SK-MEL-5 (cell line): ENCODE data around the gene RFNG. TPM values are rescaled to one million over a fixed set of nuclear protein-coding genes. Genes with fewer than 3 reads are reported as not detected.

ENCODE experiments used
- DNase-seq: peaks from one replicate; pipeline ENCODE4 v3.0.0-alpha.2; 2016; ENCODE audit warnings: low read depth, low spot score
- in situ Hi-C: cut with HindIII; loops from 2 replicates; pipeline ENCODE4 v1.10.0; 2016; ENCODE audit warnings: low sequenced_read_pairs, high pct_unique_total_duplicates, low pct_unique_long_range_greater_than_20kb
- total RNA-seq: library from RNA; depleted of rRNA; stranded (reverse); fragments of >200 nt; shearing (Covaris generic); gene quantifications from 2 replicates; pipeline ENCODE4 v1.2.3, GENCODE V29; 2014

RFNG gene
- total RNA-seq, 1 experiment from 2014 or later = 29.3 TPM

DNA sequence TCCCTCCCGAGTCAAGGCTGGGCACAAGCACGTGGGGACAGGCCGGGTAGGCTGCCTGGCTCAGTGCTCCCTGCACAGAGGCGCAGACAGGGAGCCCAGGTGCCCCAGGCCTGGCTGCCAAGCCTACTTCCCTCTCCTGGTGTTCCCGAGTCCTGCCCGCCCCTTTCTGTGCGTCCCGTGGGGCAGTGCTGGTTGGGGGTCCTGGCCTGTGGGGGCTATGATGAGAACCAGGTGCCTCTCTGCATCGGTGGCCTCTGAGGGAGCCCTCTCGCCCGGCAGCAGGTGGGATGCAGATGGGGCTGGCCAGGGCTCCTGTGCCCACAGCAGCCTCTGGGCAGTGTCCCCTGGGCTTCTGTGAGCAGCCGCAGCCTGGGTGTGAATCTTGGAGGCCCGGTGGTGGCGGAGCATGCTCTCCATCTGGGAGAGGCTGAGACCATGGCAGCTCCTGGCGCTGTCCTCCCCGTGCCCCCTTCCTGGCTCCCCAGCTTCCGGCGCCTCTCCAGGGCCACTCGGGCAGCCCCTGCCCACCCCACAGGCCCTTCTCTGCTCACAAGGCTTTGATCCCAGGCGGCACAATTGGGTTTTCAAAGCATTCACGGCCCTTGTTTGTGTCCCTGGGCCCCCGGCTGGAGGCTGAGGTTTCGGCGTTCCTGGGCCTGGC is 36.2 kb downstream of the RFNG start:
- DNase-seq = no peak
- in situ Hi-C loops = no loop called here

DNA sequence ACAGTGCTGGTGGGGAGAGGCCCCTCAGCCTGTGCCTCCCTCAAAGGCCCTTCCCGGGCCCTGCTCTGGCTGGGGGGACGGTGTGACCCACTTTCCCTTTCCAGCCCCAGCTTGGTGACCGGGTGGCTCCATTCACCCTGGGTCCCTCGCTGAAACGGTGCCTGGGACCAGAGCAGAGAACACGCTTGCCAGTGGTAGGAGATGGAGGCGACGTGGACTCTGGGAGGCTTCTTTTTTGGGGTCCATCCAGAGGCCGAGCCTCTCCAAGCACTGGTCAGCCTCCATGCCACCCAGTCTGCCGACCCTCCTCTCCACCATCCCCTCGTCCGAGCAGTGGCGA is 36.7 kb downstream of the RFNG start:
- DNase-seq = no peak
- in situ Hi-C loops = no loop called here

DNA sequence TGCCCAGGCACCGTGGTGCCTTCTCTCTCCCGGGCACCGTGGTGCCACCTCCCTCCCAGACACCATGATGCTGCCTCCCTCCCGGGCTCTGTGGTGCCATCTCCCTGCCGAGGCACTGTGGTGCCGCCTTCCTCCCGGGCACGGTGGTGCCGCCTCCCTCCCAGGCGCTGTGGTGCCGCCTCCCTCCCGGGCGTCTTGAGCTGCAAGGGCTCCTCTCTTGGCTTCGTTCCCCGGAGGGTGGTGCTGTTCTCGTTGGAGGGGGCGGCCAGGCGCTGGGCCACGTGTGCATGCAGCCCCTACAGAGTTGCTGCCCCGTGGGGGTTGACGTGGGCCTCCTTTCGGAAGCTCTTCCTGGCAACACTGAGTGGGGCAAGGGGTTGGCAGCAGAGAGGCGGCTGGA is 37.2 kb downstream of the RFNG start:
- no peak for DNase-seq
- in situ Hi-C loops = no loop called here

DNA sequence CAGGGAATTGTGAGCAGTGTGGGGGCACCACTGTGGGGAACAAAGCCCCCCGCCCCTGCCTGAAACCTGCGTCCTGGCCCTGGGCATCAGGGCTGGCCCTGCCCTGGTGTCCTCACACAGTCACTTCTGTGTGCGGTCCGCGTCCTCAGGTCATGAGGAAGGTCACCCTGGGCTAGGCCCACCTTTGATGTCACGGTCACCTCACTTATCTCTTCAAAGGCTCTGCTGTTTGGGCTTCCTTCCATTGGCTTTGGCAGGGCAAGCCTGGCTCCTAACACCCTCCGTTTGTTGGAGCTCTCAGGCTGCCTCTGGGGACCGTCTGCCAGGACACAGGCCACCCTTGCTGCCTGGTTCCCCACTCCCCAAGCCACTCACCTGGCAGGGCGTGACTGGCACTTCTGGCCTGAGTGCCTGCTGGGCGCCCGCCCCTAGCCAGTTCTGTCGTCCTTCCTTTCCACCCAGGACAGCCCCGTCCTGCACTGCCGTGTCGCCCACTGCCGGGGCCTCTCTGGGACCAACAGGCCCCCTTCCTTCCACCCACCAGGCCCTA is 37.8 kb downstream of the RFNG start:
- no peak for DNase-seq
- in situ Hi-C loops = no loop called here

DNA sequence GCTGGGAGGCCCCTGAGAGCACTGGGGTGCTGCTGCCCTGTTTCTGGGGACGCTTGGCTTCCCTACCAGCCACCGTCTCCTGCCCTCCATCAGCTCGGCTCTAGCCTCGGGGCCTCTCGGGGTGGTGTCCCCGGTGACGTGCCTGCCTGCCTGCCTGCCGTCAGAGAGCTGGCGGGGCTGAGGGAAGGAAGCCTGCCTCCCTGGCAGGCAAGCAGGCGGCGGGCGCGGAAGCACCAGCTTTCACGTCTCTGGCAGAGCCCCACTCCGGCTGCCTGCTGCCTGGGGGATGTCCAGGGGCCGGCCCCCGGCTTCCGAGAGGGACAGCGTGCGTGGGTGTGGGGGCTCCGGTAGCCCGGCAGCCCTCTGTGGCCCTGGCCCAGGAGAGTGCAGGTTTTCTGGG is 38.3 kb downstream of the RFNG start:
- in situ Hi-C loops = no loop called here
- no peak for DNase-seq

DNA sequence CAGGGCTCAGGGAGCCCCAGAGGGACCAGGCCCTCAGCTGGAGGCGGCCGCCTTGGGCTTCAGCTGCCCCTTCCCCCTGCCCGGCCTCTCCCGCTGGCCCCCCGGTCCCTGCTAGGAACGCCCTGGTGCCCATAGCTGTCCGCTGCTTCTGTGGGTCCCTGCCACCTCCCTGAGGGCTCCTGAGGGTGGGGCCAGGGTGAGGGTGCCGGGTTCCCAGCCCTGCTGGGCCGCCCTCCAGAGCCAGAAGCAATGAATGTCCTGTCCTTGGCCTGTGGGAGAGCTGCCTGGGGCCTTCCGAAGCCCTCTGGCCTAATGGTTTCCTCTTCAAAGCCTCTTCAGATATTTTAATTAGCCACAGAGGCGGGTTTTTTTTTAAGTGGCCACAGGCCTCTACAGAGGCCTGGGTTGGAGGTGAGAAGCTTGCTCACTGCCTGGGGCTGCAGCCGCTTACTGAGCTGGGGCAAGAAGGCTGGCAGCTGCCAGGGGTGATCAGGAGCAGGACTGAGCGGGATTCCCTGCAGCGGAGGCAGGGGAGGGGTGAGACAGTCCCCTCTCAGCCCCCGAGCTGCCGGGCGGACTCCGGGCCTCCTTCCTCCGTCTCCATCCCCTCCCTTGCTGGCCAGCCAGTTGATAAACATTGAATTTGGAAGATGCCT is 38.8 kb downstream of the RFNG start:
- in situ Hi-C loops = no loop called here
- DNase-seq = no peak

DNA sequence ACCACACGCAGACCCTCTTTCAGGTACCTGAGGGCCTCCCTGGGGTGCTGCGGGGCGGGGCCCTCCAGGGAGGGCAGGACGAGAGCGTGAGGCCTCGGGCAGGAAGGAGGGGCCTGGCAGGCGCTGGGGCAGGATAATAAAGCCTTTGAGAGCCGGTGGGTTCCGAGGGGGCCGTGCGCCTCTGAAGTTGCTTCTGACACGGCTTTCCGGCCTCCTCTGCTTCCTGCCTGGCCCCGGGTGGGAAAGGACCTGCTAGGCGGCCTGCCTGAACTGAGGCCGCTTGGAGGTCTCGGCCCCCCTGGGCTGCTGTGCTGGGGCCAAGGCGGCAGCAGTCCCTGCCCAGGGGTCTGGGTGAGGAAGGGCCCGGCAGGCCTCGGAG is 39.4 kb downstream of the RFNG start:
- DNase-seq = no peak
- in situ Hi-C loops = no loop called here

DNA sequence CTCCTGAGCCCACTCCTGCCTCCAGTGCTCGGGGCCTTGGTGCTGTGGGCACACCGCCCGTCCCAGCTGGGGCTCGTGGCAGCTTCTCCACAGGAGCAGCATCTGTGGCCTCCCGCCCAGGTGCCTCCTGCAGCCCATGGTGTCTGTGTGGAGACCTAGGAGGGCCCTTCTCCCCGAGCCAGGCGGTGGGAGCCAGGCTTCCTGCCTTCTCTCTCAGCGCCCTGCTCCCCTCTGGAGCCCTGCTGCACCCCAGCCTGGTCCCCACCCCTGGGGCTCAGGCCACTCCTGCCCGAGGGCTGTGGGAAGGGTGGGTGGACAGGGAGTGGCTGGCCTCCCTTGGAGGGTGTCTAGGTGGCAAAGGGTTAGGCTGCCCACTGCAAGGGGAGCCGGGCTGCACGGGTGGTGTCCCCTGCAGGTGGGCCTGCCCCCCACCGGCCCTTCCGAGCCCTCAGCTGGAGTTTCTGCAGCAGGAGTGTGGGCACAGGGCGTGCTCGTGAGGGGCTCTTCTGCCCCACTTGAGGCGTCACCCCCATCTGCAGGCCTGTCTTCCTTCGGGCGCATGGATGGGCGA is 39.9 kb downstream of the RFNG start:
- in situ Hi-C loops = no loop called here
- no peak for DNase-seq

DNA sequence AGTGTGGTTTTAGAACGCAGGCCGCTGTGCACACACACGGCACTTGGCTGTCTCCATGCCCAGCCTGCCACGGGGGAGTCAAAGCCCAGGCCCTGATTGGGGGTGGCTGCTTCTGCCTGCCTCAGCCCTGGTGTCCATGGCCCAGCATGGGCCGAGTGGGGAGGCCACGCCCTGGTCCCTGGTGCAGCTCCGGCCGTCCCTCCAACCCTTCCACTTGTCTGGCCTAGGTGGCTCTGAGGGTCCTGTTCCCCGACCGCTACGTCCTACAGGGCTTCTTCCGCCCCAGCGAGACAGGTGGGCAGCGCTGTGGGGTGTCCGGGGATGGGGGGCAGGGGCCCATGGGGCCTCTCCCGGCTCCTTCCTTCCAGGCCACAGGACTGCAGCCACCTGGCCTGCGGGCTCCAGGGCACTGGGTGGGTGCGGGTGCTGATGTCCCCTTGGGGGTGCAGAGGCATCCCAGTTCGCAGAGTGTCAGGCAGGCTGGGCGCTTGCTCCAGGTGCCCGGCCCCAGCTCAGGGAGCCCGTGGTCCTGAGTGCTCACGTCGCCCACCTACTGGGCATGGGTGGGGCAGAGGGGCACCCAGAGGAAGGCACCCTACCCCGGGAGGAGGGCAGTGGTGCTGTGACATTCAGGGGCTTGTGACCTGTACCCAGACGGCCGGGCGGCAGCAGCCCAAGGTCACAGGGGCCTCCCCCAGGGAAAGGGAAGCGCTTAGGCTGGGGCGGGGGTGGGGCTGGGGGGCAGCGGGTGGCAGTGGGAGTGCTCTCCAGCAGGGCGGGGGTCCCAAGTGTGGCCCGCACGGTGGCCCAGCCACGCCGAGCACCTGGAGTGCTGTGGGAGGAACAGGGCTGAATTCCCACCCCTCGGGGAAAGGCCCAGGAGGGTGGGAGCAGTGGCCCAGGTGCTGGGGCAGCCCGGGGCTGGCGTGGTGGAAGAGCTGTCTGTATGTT is 40.8 kb downstream of the RFNG start:
- in situ Hi-C loops = no loop called here
- no peak for DNase-seq

DNA sequence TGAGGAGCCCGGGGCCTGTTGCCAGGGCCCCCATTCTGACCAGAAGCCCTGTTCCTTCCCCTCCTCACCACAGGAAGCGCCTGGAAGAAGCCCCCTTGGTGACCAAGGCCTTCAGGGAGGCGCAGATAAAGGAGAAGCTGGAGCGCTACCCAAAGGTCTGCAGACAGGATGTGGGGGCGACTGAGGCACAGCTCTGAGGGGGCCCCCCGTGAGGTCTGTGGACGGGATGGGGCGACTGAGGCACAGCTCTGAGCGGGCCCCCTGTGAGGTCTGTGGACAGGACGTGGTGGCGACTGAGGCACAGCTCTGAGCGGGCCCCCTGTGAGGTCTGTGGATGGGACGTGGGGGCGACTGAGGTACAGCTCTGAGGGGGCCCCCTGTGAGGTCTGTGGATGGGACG is 42.2 kb downstream of the RFNG start:
- no peak for DNase-seq
- in situ Hi-C loops = no loop called here

DNA sequence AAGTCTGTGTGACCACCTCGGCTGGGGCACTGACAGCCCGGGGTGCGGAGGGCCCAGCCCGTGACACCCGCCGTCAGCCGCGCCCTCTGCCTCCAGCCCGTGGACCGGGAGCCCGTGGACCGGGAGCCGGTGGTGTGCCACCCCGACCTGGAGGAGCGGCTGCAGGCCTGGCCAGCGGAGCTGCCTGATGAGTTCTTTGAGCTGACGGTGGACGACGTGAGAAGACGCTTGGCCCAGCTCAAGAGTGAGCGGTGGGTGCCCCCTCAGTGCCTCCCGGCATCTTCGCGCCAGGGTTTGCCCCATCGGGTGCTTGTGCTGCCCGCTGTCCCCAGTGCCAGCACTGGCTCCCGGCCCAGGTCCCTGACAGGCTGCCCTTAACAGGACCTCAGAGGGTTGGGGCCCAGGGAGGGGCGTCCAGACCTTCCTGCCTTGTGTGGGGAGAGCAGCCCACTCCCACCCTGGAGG is 42.6 kb downstream of the RFNG start:
- no peak for DNase-seq
- in situ Hi-C loops = no loop called here

DNA sequence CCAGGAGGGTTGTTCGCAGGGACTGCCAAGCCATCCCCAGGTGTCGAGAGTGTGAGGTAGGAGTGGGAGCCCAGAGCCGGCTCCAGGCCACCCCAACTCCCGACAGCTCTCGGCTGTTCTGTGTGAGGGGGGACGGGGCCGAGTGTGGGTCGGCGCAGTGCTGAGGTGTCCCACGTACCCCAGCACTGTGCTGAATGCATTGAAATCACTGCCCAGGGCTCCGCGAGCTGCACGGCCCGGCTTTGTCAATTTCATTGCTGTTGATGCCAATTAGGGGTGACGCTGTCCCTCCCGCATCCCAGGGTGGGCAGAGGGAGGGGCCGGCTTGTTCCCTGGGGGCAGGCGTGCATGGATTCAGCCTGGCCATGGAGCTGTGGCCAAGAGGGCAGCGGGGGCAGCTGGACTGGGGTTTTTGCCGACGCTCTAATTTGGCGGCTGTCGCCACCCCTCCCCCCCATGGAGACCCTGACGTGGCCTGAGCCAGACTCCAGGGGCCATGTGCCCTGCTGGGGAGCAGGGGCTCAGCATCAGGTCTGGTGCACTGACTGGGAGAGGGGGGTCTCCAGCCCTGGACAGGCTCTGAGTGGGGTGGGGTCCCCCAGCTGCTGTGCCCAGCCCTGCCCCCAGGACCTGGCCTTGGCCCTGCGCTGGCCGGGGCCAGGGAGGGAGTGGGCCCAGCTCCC is 43.2 kb downstream of the RFNG start:
- in situ Hi-C loops = no loop called here
- no peak for DNase-seq

DNA sequence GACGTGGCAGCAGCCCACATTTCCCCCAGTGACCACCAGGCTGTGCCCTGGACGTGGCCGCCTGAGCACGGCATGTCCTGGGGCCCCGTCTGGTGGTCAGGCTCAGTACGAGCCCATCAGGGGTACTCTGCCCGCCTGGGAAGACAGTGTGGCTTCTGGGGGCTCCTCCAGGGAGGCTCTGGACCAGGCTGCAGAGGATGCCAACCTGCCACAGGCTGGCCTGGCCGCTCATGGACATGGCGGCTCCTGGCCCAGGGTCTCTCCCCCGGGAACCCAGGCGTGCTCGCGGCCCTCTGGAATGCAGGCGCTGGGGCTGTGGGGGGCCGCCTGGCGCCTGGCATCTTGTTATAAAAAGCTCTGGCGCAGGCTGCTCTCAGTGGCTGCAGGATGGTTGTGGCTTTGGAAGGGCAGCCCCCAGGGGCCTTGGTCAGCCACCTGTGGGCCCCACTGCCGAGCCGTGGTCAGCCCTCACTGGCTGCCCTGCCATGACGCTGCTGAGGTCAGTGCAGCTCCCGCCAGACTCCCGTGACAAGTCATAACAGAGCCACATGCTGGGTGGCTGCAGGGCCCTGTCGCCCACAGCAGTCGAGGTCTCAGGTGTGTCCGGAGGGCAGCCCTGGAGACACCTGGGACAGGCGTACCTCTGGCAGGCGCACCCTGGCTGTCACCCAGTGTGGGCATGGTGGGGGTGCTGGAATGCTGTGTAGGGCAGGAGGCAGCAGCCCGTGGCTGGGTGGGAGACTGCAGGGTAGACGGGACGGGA is 43.9 kb downstream of the RFNG start:
- no peak for DNase-seq
- in situ Hi-C loops = no loop called here

DNA sequence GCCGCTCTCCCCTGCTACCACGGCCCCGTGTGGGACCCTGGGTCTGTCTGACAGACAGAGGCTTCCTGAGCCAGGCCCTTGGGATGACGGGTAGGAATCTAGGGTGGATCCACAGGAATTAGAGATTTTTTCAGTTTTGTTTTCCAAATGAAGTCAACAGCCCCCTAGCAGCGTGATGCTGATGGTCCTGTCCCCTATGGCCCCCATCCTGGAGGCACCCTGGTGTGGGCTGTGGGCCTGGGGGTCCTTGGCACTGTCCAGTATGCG is 44.5 kb downstream of the RFNG start:
- DNase-seq = no peak
- in situ Hi-C loops = no loop called here

DNA sequence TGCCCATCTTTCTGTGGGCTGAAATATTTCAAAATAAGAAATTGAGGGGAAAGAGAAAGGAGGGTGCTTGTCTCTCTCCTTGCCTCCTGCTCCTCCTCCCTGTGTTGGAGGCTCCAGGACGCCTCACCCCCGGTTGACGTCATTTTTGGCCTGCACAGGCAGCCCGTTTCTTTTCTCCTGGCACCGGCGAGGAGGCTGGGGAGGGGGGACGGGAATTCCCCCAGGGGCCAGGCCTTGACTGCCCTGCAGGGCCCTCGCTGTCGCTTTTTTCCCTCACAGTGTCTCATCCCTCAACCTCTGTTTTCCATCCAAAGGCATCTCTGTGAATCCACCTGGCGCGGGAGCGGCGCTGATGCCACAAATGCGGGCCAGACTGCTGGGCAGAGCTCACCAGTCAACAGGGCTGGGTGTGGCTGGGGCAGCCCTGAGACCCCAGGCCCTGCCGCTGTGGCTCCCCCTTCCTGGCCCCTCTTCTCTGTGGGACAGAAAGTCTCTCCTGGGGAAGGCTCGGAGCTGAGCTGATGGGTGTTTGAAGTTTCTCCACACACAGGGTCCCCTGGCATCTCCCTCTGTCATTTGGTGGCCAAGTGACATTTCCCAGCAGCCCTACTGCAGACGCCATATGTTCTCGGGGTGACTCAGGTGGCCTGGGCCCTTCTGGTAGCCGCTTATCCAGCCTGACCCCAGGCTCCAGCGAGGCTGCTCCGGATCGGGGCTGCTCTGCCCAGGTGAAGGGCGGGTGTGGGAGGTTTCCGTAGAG is 45.0 kb downstream of the RFNG start:
- in situ Hi-C loops = no loop called here
- DNase-seq = no peak

DNA sequence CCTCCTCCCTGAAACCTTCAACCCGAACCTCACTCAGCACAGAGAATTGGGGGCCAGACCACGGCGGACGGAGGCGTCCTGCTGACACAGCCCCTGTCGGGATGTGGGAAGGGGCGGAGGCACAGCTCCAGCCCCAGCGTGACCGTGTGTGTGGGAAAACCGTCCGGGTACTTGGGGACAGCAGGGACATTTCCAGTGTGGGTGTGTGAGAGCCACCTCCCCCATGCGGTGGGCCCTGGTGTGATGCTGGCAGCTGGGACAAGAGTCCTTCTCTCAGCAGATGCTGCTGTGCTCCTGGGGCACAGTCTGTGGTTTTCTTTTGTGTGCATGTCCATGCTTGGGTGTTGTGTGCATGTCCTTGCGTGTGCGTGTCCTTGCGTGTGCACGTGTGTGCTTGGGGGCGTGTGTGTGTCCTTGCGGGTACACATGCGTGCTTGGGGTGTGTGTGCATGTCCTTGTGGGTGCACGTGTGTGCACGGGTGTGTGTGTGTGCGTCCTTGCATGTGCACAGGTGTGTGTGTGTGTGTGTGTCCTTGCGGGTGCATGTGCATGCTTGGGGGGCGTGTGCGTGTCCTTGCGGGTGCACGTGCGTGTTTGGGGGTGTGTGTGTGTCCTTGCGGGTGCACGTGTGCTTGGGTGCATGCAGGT is 45.8 kb downstream of the RFNG start:
- no peak for DNase-seq
- in situ Hi-C loops = no loop called here
